Endothelial cell of umbilical vein (primary cell): ENCODE data around the gene SPG7. TPM values are rescaled to one million over a fixed set of nuclear protein-coding genes. Genes with fewer than 3 reads are reported as not detected.

Source experiments
- BruUV-seq: library from RNA; stranded (reverse); fragments of 400-500 nt; replicated peaks from 2 replicates; lab custom pipeline; 2021; lab: Mats Ljungman, UMichigan
- CTCF ChIA-PET: fragments of 300-600, 350-600 bp; sonication (Branson Sonifier 250); formaldehyde crosslinking; loops from one replicate; lab custom pipeline; 2021; ENCODE audit warnings: antibody characterized with exemption, inconsistent platforms; lab: Charles Lee
- POLR2A ChIA-PET: fragments of 300-600, 350-600 bp; sonication (Branson Sonifier 250); formaldehyde crosslinking; loops from one replicate; lab custom pipeline; 2021; ENCODE audit warnings: antibody characterized with exemption, inconsistent platforms; lab: Charles Lee
- DNase-seq: peaks from one replicate; pipeline ENCODE4 v3.0.0-alpha.2; 2011; ENCODE audit warnings: low read depth, low spot score
- FAIRE-seq: peaks from 2 replicates; lab custom pipeline; 2011; peaks lifted over from hg19 to GRCh38; lab: Jason Lieb, UNC
- H2AFZ ChIP-seq: 2 replicates; pipeline ENCODE4 v1.6.0; 2012; ENCODE audit warnings: low read depth, low read length, control low read depth, inconsistent platforms
- H3K27ac ChIP-seq: 2 replicates; pipeline ENCODE4 v1.5.1; 2011; ENCODE audit warnings: low read depth, mild to moderate bottlenecking, control low read depth, low read length, moderate library complexity; ENCODE audit not compliant: insufficient read depth
- H3K27me3 ChIP-seq, 2 experiments: 2 replicates each; pipeline versions ENCODE4 v1.6.0 to v1.6.1; 2011; ENCODE audit warnings: low read length in 2 of 2, mixed read lengths in 1 of 2; ENCODE audit not compliant: control insufficient read depth in 2 of 2, insufficient read depth in 2 of 2
- H3K36me3 ChIP-seq, 2 experiments: 2 replicates in 1 of 2; 3 replicates in 1 of 2; pipeline ENCODE4 v1.5.1; 2011; ENCODE audit warnings: low read length in 2 of 2, mild to moderate bottlenecking in 1 of 2, moderate library complexity in 1 of 2; ENCODE audit not compliant: control insufficient read depth in 2 of 2, insufficient read depth in 2 of 2; ENCODE audit errors: extremely low read depth in 1 of 2
- H3K4me1 ChIP-seq: 3 replicates; pipeline ENCODE4 v1.5.1; 2011; ENCODE audit warnings: mild to moderate bottlenecking, low read length; ENCODE audit not compliant: control insufficient read depth, insufficient read depth; ENCODE audit errors: extremely low read depth
- H3K4me2 ChIP-seq: 2 replicates; pipeline ENCODE4 v1.6.1; 2011; ENCODE audit warnings: low read length, control low read depth, mixed read lengths; ENCODE audit not compliant: insufficient read depth
- H3K4me3 ChIP-seq, 3 experiments: fragments of 200-600 bp in 1 of 3; sonication (generic), shearing (Covaris generic) in 1 of 3; replicated peaks in 1 of 3; 2 replicates each; pipeline ENCODE4 v1.5.1; 2011 to 2016; ENCODE audit warnings: control low read depth in 3 of 3, low read length in 3 of 3, mild to moderate bottlenecking in 2 of 3, inconsistent platforms in 1 of 3, low read depth in 1 of 3, moderate library complexity in 1 of 3; ENCODE audit not compliant: insufficient read depth in 1 of 3
- H3K79me2 ChIP-seq: 2 replicates; pipeline ENCODE4 v1.6.0; 2012; ENCODE audit warnings: low read length, inconsistent platforms; ENCODE audit not compliant: control insufficient read depth, insufficient read depth
- H3K9ac ChIP-seq: replicated peaks from 2 replicates; pipeline ENCODE3; 2011; ENCODE audit warnings: low read length, control low read depth; ENCODE audit not compliant: insufficient read depth; ENCODE audit errors: extremely low read depth
- H3K9me1 ChIP-seq: replicated peaks from 3 replicates; pipeline ENCODE4 v1.6.0; 2011; ENCODE audit warnings: mild to moderate bottlenecking, low read length; ENCODE audit not compliant: control insufficient read depth, insufficient read depth; ENCODE audit errors: extremely low read depth
- H3K9me3 ChIP-seq: replicated peaks from 2 replicates; pipeline ENCODE4 v1.5.1; 2012; ENCODE audit warnings: low read length, inconsistent platforms; ENCODE audit not compliant: control insufficient read depth, insufficient read depth
- H4K20me1 ChIP-seq: replicated peaks from 2 replicates; pipeline ENCODE3; 2011; ENCODE audit warnings: mild to moderate bottlenecking, low read length; ENCODE audit not compliant: control insufficient read depth, insufficient read depth; ENCODE audit errors: extremely low read depth
- EZH2 ChIP-seq: IDR thresholded peaks from 2 replicates; pipeline ENCODE4 v1.6.1; 2012; ENCODE audit warnings: borderline replicate concordance, low read depth, mild to moderate bottlenecking, moderate library complexity, low read length, inconsistent platforms; ENCODE audit not compliant: severe bottlenecking
- FOS ChIP-seq: IDR thresholded peaks from 2 replicates; pipeline ENCODE4 v1.6.1; 2011; ENCODE audit warnings: mild to moderate bottlenecking, low read length, moderate library complexity, borderline replicate concordance; ENCODE audit not compliant: insufficient read depth
- GATA2 ChIP-seq: IDR thresholded peaks from 2 replicates; pipeline ENCODE4 v1.7.0; 2011; ENCODE audit warnings: low read depth, mild to moderate bottlenecking, moderate library complexity, mixed read lengths, low read length; ENCODE audit not compliant: insufficient read length, insufficient read depth
- JUN ChIP-seq: IDR thresholded peaks from 2 replicates; pipeline ENCODE4 v1.6.1; 2011; ENCODE audit warnings: borderline replicate concordance, low read depth; ENCODE audit not compliant: insufficient read length, insufficient read depth
- MYC ChIP-seq: IDR thresholded peaks from one replicate; pipeline ENCODE4 v1.6.1; 2011; ENCODE audit warnings: mild to moderate bottlenecking, low read depth, low read length
- POLR2A ChIP-seq: IDR thresholded peaks from 2 replicates; pipeline ENCODE4 v1.6.1; 2012; ENCODE audit warnings: low read depth, mild to moderate bottlenecking, control low read depth, low read length
- POLR2AphosphoS5 ChIP-seq: IDR thresholded peaks from 2 replicates; pipeline ENCODE4 v1.6.1; 2012; ENCODE audit warnings: low read depth, mild to moderate bottlenecking, control low read depth, low read length, moderate library complexity; ENCODE audit not compliant: insufficient read depth
- dilution Hi-C: fragments of 300-500 bp; cut with MboI; formaldehyde crosslinking; loops from one replicate; pipeline ENCODE4 v1.15.0; 2019; ENCODE audit warnings: low sequenced_read_pairs; ENCODE audit not compliant: extremely low pct_ligation_motif_present
- intact Hi-C: fragments of 100-400 bp; cut with micrococcal nuclease; formaldehyde crosslinking; loops from one replicate; pipeline ENCODE4 v1.10.0; 2022
- polyA plus RNA-seq, 4 experiments: library from polyadenylated mRNA; depleted of rRNA in 3 of 4; stranded (reverse) in 3 of 4; unstranded in 1 of 4; fragments of >200 nt; gene quantifications; 2 replicates each; pipeline versions ENCODE4 v1.2.1 to v1.2.3, GENCODE V29; 2011 to 2012; ENCODE audit warnings: missing spikeins in 1 of 4
- total RNA-seq: library from RNA; stranded (reverse); gene quantifications from 2 replicates; pipeline ENCODE4 v1.2.3, GENCODE V29; 2021
- TF ChIP-seq, protein P1 (sequence below): IDR thresholded peaks from 2 replicates; pipeline ENCODE4 v1.6.1; 2011; ENCODE audit not compliant: insufficient read depth, insufficient read length
- TF ChIP-seq, protein P2 (sequence below), 2 donors: IDR thresholded peaks; 1 replicate in 1 of 2; 2 replicates in 1 of 2; pipeline ENCODE4 v1.5.1; 2011; ENCODE audit warnings: low read length in 2 of 2, mild to moderate bottlenecking in 2 of 2, moderate library complexity in 2 of 2, control low read depth in 1 of 2, inconsistent platforms in 1 of 2, low read depth in 1 of 2; ENCODE audit not compliant: insufficient read depth in 1 of 2; ENCODE audit errors: extremely low read depth in 1 of 2

Gene SPG7
- total and polyA plus RNA-seq, 2 donors (not counting 3 experiments of a cell fraction or from before 2014, with no cell fraction given), result 90.2 to 146 TPM

DNA sequence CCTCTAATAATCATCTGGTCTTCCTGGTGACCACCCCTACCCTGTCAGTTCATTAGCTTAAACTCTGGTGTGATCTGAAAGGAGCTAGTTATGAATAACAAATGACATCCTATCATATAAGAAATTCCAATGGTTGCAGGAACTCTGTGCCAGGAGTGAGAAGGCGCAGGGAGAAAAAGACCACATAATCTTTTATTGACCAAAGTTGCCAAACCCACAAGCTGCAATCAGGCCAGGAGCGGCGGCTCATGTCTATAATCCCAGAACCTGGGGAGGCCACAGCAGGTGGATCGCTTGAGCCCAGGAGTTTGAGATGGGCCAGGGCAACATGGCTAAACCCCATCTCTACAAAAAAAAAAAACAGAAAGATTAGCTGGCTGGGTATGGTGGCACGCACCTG, 41.3 kb upstream of the SPG7 start:
- no peak overlapping the region for H3K4me2 ChIP-seq
- DNase-seq, result no peak
- H2AFZ ChIP-seq, result no peak overlapping the region
- H3K27me3 ChIP-seq, result no peaks in the 10 kb centered on the region
- no peaks in the 10 kb centered on the region for H3K9me1 ChIP-seq
- no peak for FAIRE-seq
- TF ChIP-seq FOS (no peak), JUN (no peak), POLR2AphosphoS5 (no peak), EZH2 (no peak), POLR2A (no peak), MYC (no peak), GATA2 (no peak)
- TF ChIP-seq, protein P1, sequence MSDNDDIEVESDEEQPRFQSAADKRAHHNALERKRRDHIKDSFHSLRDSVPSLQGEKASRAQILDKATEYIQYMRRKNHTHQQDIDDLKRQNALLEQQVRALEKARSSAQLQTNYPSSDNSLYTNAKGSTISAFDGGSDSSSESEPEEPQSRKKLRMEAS, result no peak
- TF ChIP-seq, protein P2, sequence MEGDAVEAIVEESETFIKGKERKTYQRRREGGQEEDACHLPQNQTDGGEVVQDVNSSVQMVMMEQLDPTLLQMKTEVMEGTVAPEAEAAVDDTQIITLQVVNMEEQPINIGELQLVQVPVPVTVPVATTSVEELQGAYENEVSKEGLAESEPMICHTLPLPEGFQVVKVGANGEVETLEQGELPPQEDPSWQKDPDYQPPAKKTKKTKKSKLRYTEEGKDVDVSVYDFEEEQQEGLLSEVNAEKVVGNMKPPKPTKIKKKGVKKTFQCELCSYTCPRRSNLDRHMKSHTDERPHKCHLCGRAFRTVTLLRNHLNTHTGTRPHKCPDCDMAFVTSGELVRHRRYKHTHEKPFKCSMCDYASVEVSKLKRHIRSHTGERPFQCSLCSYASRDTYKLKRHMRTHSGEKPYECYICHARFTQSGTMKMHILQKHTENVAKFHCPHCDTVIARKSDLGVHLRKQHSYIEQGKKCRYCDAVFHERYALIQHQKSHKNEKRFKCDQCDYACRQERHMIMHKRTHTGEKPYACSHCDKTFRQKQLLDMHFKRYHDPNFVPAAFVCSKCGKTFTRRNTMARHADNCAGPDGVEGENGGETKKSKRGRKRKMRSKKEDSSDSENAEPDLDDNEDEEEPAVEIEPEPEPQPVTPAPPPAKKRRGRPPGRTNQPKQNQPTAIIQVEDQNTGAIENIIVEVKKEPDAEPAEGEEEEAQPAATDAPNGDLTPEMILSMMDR (IDR thresholded peaks at IDR 0.05; ENCODE audit: extremely low read depth in 1 of 2, insufficient read depth in 1 of 2, low read depth in 1 of 2, low read length in 2 of 2), result no peak
- ChIA-PET CTCF (interaction anchor here (0.7 to 1.5 kb wide), 4 partner anchors 16 to 56 kb away, joined by 3 read pairs; no protein-coding TSS in a partner anchor), POLR2A (no interaction called here)
- no peak overlapping the region for H3K27ac ChIP-seq
- BruUV-seq, result no TSS peak
- intact Hi-C loops (no loop called here), dilution Hi-C loops (no loop called here)
- no peaks in the 10 kb centered on the region for H3K9me3 ChIP-seq
- H3K4me3 ChIP-seq, result no peak overlapping the region
- no peak overlapping the region for H3K9ac ChIP-seq
- peaks cover 5% of the 10 kb centered on the region for H4K20me1 ChIP-seq
- peaks cover 93% of the 10 kb centered on the region for H3K79me2 ChIP-seq
- peaks cover under 1% of the 10 kb centered on the region for H3K4me1 ChIP-seq
- no peaks in the 10 kb centered on the region for H3K36me3 ChIP-seq
